ENCODE results near the gene CAMTA1. TPM values are rescaled to one million over a fixed set of nuclear protein-coding genes. Genes with fewer than 3 reads are reported as not detected.

Gene CAMTA1
- total and polyA plus RNA-seq, 9 of the 15 experiments (the other 6 are each of a cell fraction or from before 2014, with no cell fraction given) = 43.9 to 161 (median 65.9) TPM

GRCh38 chr1:7043191-7043549 is 257.9 kb downstream of the CAMTA1 start:
- Histone ChIP-seq H3K4me1 (replicated peaks in 1 of 2; ENCODE audit: control insufficient read depth in 2 of 2, insufficient read depth in 2 of 2, low read length in 2 of 2) (no peaks in the 10 kb centered on the region), H4K20me1 (replicated peaks; ENCODE audit: control insufficient read depth, insufficient read depth, low read length) (peaks cover 11% of the 10 kb centered on the region; the same call in 1 of the 2 replicates), H3K27ac (ENCODE audit: extremely low read depth, low read depth, low read length) (no peak overlapping the region), H3K4me2 (ENCODE audit: insufficient read depth, low read length) (no peak overlapping the region), H3K27me3 (ENCODE audit: control insufficient read depth in 2 of 2, insufficient read depth in 2 of 2, low read length in 2 of 2) (peaks cover 18 to 50% of the 10 kb centered on the region in 2 experiments; a peak in 4 of 5 replicates), H2AFZ (ENCODE audit: low read depth, low read length) (no peak overlapping the region), H3K9me3 (replicated peaks; ENCODE audit: control insufficient read depth, insufficient read depth, low read depth, low read length) (no peaks in the 10 kb centered on the region), H3K9ac (ENCODE audit: insufficient read depth in 1 of 2, low read depth in 2 of 2, low read length in 2 of 2) (no peak overlapping the region), H3K36me3 (ENCODE audit: control insufficient read depth, insufficient read depth, low read length) (no peaks in the 10 kb centered on the region), H3K9me1 (ENCODE audit: control insufficient read depth, insufficient read depth, low read length) (no peaks in the 10 kb centered on the region), H3K79me2 (ENCODE audit: control insufficient read depth, insufficient read depth, low read length) (no peaks in the 10 kb centered on the region), H3K4me3 (no peak overlapping the region)
- FAIRE-seq (no peak), DNase-seq (ENCODE audit: extremely low read depth in 1 of 4, low spot score in 3 of 4) (no peak), ATAC-seq (no peak)
- in situ Hi-C loops (cut with MboI) (no loop called here), intact Hi-C loops (cut with micrococcal nuclease) (loop anchor here (2.0 kb wide), 1 partner anchor 166 kb away; no protein-coding TSS in a partner anchor)
- POLR2A ChIA-PET = interaction anchor here (1.0 kb wide), 1 partner anchor 34 kb away, joined by 3 read pairs; no protein-coding TSS in a partner anchor
- no peak for TF ChIP-seq ZNF764 (CRISPR knock-in tag; IDR thresholded peaks at IDR 0.05; ENCODE audit: low read depth)
- TF ChIP-seq SMARCB1 (IDR thresholded peaks at IDR 0.05; ENCODE audit: insufficient read length, low read depth) = no peak
- TF ChIP-seq EZH2 (IDR thresholded peaks at IDR 0.05; ENCODE audit: borderline replicate concordance, low read depth, low read length) = no peak
- TF ChIP-seq ZNF239 (CRISPR knock-in tag; IDR thresholded peaks at IDR 0.05) = no peak
- TF ChIP-seq ZNF140 (CRISPR knock-in tag; IDR thresholded peaks at IDR 0.05) = no peak
- TF ChIP-seq ZNF277 (CRISPR knock-in tag; IDR thresholded peaks at IDR 0.05; ENCODE audit: borderline replicate concordance) = no peak
- TF ChIP-seq CC2D1A (IDR thresholded peaks at IDR 0.05) = no peak
- no peak for TF ChIP-seq IRF1 (CRISPR knock-in tag; IDR thresholded peaks at IDR 0.05; ENCODE audit: borderline replicate concordance)
- TF ChIP-seq BCOR (IDR thresholded peaks at IDR 0.05) = no peak
- TF ChIP-seq TRIM24 (IDR thresholded peaks at IDR 0.05) = no peak
- no peak for TF ChIP-seq SOX6 (IDR thresholded peaks at IDR 0.05)
- TF ChIP-seq IRF2 (CRISPR knock-in tag; IDR thresholded peaks at IDR 0.05) = no peak
- no peak for TF ChIP-seq ZNF354B (CRISPR knock-in tag; IDR thresholded peaks at IDR 0.05)
- no peak for TF ChIP-seq ERF (CRISPR knock-in tag; IDR thresholded peaks at IDR 0.05)
- no peak for TF ChIP-seq TEAD4 (IDR thresholded peaks at IDR 0.05; ENCODE audit: low read length)
- TF ChIP-seq TEAD4 (CRISPR knock-in tag; IDR thresholded peaks at IDR 0.05; ENCODE audit: borderline replicate concordance) = no peak
- BruUV-seq (replicated peaks) = no TSS peak
- CTCF ChIA-PET (ENCODE audit: low intra/inter-chr PET ratio) = interaction anchor here (1.2 to 1.3 kb wide), 2 partner anchors 175 to 604 kb away, joined by 5 read pairs; no protein-coding TSS in a partner anchor
- WGBS (ENCODE audit: insufficient coverage, low coverage, missing lambda C conversion rate) = 5% methylated on average over 6 of the region's 6 CpGs
